Activated CD4-positive, alpha-beta memory T cell treated with anti-CD3 and anti-CD28 coated beads for 36 hours (primary cell): Measurements from ENCODE around the gene SRRD. TPM values are rescaled to one million over a fixed set of nuclear protein-coding genes. Genes with fewer than 3 reads are reported as not detected.
"Not testable (repeated sequence)": the region's sequence is repeated elsewhere in the genome, so short reads cannot be mapped to it uniquely, and the experiment has no call there.

ENCODE experiments used
- CTCF ChIA-PET: fragments of 350-600 bp; sonication (Branson Sonifier 250); formaldehyde crosslinking; loops from one replicate; lab custom pipeline; 2021; ENCODE audit warnings: antibody characterized with exemption, inconsistent platforms; lab: Charles Lee
- POLR2A ChIA-PET: fragments of 350-600 bp; sonication (Branson Sonifier 250); formaldehyde crosslinking; loops from one replicate; lab custom pipeline; 2021; ENCODE audit warnings: antibody characterized with exemption; lab: Charles Lee
- DNase-seq: peaks from one replicate; pipeline ENCODE4 v3.0.0-alpha.2; 2020
- H3K27ac Mint-ChIP-seq: one replicate; pipeline ENCODE4 v1.8.0; 2021; ENCODE audit warnings: mixed read lengths
- H3K27me3 Mint-ChIP-seq: one replicate; pipeline ENCODE4 v1.8.0; 2021; ENCODE audit warnings: mixed read lengths
- H3K36me3 Mint-ChIP-seq: one replicate; pipeline ENCODE4 v1.8.0; 2021; ENCODE audit warnings: mixed read lengths
- H3K4me1 Mint-ChIP-seq: one replicate; pipeline ENCODE4 v1.8.0; 2021; ENCODE audit warnings: low read depth, mixed read lengths
- H3K4me3 Mint-ChIP-seq: one replicate; pipeline ENCODE4 v1.8.0; 2021; ENCODE audit warnings: mild to moderate bottlenecking, mixed read lengths
- H3K9me3 Mint-ChIP-seq: one replicate; pipeline ENCODE4 v1.8.0; 2021; ENCODE audit warnings: mixed read lengths
- intact Hi-C: fragments of 100-400 bp; cut with micrococcal nuclease; formaldehyde crosslinking; loops from one replicate; pipeline ENCODE4 v1.15.1; 2023
- total RNA-seq, 2 experiments: library from RNA; stranded (reverse); gene quantifications; one replicate each; pipeline ENCODE4 v1.2.3, GENCODE V29; 2021

SRRD gene, protein sequence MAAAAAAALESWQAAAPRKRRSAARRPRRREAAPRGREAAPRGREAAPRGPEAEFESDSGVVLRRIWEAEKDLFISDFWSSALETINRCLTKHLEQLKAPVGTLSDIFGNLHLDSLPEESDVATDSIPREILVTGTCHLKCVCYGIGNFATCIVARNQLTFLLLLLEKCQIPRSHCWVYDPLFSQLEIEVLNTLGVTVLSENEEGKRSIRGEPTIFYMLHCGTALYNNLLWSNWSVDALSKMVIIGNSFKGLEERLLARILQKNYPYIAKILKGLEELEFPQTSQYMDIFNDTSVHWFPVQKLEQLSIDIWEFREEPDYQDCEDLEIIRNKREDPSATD
- total RNA-seq: 10 to 100 TPM; 20.6 to 22.0 TPM

DNA sequence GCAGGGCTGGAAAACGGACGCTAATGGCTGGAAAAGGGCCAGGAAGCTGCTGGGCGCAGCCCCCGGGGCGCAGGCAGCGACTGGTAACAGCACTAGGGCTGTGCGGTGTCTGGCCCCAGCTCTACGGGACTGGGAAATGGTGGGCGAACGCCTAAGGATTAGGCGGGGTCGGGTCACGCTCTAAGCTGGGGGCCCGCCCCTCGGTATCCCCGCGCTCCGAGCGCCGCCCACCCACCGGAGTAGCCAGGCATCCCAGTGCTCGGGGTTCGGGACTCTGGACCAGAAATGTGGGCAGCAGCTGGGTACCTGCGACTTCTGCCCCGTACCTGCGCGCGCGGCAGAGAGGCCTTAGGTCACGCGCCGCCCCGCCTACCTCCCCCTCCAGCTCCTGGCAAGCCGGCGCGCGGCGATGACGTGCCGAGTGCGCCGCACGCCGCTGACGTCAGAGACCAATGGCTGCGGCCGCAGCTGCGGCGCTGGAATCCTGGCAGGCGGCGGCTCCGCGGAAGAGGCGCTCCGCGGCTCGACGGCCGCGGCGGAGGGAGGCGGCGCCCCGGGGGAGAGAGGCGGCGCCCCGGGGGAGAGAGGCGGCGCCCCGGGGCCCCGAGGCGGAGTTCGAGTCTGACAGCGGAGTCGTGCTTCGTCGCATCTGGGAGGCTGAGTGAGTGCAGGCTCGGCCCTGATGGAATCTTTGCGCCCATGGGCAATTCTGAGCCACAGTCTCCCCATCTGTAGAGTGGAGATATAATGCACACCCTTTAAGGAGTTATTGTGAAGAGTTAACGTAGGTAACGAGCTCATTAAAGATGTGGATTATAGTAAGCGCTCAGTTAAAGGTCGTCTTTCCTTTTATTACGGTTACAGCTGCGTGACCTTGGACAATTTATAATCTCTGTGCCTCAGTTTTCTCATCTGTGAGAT, at the start of gene SRRD, which contains the start of gene HPS4:
SRRD (plus strand) TSS at position 439 of the 921 bp plus-strand sequence; CDS start at position 453, 14 bp downstream.
HPS4 (minus strand) TSS at position 345 of the 921 bp plus-strand sequence. CDS start 2,021 bp downstream, outside the sequence.
- peak within 1 kb of the TSS; percentile 92 for H3K27ac Mint-ChIP-seq
- CTCF ChIA-PET: interaction anchor here (0.7 to 4.3 kb wide), 14 partner anchors 10 to 1436 kb away, joined by 3 to 18 read pairs (median 4); partner anchors contain the start of gene PITPNB
- POLR2A ChIA-PET: interaction anchor here (0.8 to 3.9 kb wide), 17 partner anchors 10 to 198 kb away, joined by 3 to 41 read pairs (median 3); partner anchors contain the start of genes ASPHD2, TFIP11 and TPST2
- intact Hi-C loops: loop anchor here (1.0 to 2.0 kb wide), 4 partner anchors 29 to 189 kb away; partner anchors contain the start of genes TFIP11 and TPST2
- no peaks in the 10 kb centered on the region for H3K9me3 Mint-ChIP-seq
- H3K27me3 Mint-ChIP-seq: no peaks in the 10 kb centered on the region
- peaks cover 65% of the 10 kb centered on the region for H3K4me1 Mint-ChIP-seq
- peak; percentile 94 for DNase-seq
- H3K36me3 Mint-ChIP-seq: peaks cover 25% of the 10 kb centered on the region
- H3K4me3 Mint-ChIP-seq: peak within 1 kb of the TSS; percentile 96

DNA sequence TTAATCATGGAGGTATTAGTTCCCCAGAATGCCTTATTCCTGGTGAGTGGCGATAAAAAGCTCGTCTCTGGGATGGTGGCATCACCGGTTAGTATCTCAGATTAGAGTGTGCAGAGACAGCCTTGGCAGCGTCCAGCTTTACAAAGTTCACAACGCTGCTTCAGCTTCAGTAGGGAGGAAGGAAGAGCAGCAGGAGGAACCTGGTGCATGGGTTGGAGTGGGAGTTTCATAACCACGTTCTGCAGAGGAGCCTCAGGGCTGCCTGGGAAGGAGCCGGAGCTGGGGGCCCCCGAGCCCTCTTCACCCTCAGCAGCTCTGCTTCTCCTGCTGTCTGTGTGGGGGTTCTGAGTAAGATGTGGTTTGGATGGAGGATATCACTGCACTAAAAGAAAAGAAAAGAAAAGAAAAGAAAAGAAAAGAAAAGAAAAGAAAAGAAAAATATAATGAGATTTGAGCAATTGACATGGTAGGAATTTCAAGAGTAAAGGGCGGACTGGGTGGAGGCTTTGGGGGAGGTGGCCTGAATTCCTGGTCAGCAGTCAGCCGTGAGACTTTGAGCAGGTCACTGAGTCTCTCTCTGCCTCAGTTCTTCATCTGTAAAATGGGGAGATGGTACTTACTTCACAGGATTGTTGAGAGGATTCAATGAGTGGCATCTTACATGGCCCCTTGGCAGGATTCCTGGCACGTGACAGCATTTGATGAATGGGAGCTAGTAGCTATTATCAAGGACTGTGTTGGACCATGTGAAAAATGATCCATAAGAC, 48.2 kb upstream of the SRRD start:
- H3K4me1 Mint-ChIP-seq: peaks cover 41% of the 10 kb centered on the region
- H3K27ac Mint-ChIP-seq: no peak overlapping the region
- CTCF ChIA-PET: interaction anchor here (1.2 kb wide), 1 partner anchor 68 kb away, joined by 4 read pairs; no protein-coding TSS in a partner anchor
- no peaks in the 10 kb centered on the region for H3K9me3 Mint-ChIP-seq
- intact Hi-C loops: no loop called here
- H3K27me3 Mint-ChIP-seq: no peaks in the 10 kb centered on the region
- POLR2A ChIA-PET: interaction anchor here (0.7 kb wide), 1 partner anchor 48 kb away, joined by 4 read pairs; the partner anchor contains the start of genes HPS4 and SRRD
- DNase-seq: no peak
- no peak overlapping the region for H3K4me3 Mint-ChIP-seq
- H3K36me3 Mint-ChIP-seq: peaks cover 20% of the 10 kb centered on the region

DNA sequence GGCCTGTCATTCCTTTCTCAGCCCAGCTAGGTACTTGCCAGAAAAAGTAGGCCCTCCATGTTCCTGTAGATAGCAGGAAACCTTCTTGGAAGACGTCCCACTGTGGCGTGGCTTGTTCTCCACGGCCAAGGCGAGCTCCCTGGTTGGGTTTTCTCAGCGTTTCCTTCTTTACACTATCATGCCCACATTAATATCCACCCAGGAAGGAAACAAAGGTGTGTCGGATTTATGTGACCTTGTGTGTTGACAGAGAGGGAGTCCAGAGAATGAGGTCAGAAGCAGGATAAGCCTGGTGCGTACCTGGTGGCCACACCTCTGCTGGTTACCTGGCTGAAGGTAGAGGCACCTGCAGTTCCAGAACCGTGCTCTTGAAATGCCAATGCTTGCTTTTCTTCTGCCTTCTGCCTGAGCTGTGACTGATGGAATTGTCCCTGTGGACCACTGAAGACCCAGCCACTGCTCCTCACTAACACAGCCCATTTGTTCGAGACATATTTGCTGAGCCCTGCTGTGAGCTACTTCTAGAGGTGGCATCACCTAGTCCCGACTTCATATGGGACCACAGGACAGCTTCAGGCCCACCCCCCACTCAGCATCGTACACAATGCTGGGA, 46.7 kb upstream of the SRRD start:
- intact Hi-C loops: no loop called here
- H3K4me1 Mint-ChIP-seq: peaks cover 27% of the 10 kb centered on the region
- H3K9me3 Mint-ChIP-seq: no peaks in the 10 kb centered on the region
- ChIA-PET CTCF (no interaction called here), POLR2A (no interaction called here)
- no peak for DNase-seq
- no peak overlapping the region for H3K4me3 Mint-ChIP-seq
- H3K27me3 Mint-ChIP-seq: no peaks in the 10 kb centered on the region
- H3K27ac Mint-ChIP-seq: no peak overlapping the region
- peaks cover 20% of the 10 kb centered on the region for H3K36me3 Mint-ChIP-seq

DNA sequence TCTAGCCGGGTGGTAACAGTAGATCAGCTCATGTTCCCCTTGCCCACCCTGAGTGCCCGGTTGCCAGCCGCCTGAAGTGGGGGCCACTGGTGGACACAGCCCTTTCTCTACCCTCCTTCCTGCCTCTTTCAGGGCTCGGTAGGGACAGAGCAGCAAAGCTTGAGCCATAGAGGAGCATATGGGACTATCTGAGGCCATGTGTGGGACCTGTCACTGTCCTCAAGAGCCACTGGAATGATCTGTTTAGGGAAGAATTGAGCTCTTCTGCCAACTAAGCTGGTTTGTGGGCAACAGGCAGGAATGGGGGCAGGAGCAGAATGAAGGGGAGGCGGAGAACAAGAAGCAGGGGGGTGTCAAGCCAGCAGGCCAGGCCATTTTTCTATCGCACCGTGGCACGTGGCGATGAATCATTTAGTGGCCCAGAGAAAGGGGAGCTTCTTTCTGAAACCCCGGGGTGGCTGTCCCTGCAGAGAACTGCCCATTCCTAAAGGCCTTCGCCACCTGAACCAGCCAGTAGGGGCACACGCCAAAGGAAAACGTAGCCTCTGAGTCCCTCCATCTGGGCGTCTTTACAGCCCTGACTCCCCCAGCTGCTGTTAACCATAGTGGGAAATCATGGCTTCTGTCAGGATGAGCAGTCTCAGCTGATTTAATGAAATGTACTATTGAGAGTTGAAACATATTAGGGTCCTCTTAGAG, 45.8 kb upstream of the SRRD start:
- ChIA-PET CTCF (no interaction called here), POLR2A (no interaction called here)
- no peaks in the 10 kb centered on the region for H3K9me3 Mint-ChIP-seq
- peaks cover 19% of the 10 kb centered on the region for H3K4me1 Mint-ChIP-seq
- no peak for DNase-seq
- H3K27ac Mint-ChIP-seq: no peak overlapping the region
- intact Hi-C loops: no loop called here
- H3K27me3 Mint-ChIP-seq: no peaks in the 10 kb centered on the region
- peaks cover 18% of the 10 kb centered on the region for H3K36me3 Mint-ChIP-seq
- no peak overlapping the region for H3K4me3 Mint-ChIP-seq

DNA sequence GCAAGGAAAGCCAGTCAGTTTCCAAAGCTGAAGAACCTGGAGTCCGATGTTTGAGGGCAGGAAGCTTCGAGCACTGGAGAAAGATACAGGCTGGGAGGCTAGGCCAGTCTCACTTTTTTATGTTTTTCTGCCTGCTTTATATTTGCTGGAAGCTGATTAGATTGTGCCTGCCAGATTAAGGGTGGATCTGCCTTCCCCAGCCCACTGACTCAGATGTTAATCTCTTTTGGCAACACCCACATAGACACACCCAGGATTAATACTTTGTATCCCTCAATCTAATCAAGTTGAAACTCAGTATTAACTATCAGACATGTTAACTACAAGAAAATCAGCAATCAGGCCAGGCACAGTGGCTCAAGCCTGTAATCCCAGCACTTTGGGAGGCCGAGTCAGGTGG, 44.9 kb upstream of the SRRD start:
- DNase-seq, intact Hi-C loops, POLR2A ChIA-PET, H3K9me3 Mint-ChIP-seq, H3K4me3 Mint-ChIP-seq, H3K27me3 Mint-ChIP-seq: not testable (repeated sequence)
- Mint-ChIP-seq H3K36me3 (peaks cover 13% of the 10 kb centered on the region), H3K27ac (peak overlapping the region; percentile 7), H3K4me1 (peaks cover 17% of the 10 kb centered on the region)
- CTCF ChIA-PET: interaction anchor here (0.6 kb wide), 1 partner anchor 17 kb away, joined by 3 read pairs; no protein-coding TSS in a partner anchor

DNA sequence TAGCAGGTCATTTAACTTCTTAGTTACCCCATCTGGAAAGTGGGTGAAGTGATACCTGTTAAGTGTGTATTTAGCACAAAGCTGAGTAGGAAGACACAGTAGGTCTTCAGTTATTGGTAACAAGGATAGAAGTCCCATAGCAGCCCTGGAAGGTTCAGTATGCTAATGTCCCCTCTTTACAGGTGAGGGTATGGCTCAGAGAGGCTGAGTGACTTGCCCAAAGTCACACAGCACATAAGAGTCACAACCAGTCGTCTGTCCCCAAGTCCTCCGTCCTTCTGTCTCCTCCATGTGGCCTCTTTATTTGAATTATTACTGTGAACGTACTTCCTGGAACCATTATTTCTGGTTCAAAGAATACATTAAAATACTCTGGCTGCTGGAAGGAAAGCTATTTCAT, 44.1 kb upstream of the SRRD start:
- ChIA-PET CTCF (no interaction called here), POLR2A (no interaction called here)
- no peak for DNase-seq
- intact Hi-C loops: no loop called here
- Mint-ChIP-seq H3K9me3 (no peaks in the 10 kb centered on the region), H3K27ac (no peak overlapping the region), H3K36me3 (peaks cover 8% of the 10 kb centered on the region), H3K4me1 (peaks cover 17% of the 10 kb centered on the region), H3K4me3 (no peak overlapping the region), H3K27me3 (no peaks in the 10 kb centered on the region)

DNA sequence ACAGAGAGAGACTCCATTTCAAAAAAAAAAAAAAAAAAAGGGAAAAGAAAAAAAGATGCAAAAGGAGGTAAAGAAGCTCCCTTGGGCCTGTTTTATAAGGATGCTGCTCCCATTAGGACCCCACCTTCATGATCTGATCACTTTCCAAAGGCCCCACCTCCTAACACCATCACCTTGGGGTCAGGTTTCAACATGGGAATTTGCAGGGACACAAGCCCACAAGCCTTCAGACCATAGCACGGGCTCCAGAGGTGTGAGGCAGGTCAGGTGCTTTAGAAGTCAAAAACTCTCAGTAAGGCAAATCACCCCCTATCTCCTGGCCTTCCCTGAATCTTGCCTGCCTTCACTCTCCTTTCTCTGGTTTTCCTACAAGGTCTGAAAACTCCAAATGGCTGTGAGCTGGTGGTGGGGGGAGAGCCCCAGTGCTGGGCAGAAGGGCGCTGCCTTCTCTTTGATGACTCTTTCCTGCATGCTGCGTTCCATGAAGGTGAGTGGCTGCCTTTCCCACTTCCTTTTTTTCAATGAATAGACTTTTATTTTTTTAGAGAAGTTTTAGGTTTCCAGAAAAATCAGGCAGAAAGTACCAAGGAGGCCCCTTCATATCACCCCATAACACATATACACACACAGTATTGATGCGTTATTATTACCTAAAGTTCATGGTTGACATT, 41.5 kb upstream of the SRRD start:
- ChIA-PET CTCF (interaction anchor here (1.0 kb wide), 1 partner anchor 18 kb away, joined by 3 read pairs; no protein-coding TSS in a partner anchor), POLR2A (no interaction called here)
- no peak overlapping the region for H3K4me3 Mint-ChIP-seq
- DNase-seq: no peak
- no peaks in the 10 kb centered on the region for H3K27me3 Mint-ChIP-seq
- H3K36me3 Mint-ChIP-seq: peaks cover 4% of the 10 kb centered on the region
- H3K9me3 Mint-ChIP-seq: no peaks in the 10 kb centered on the region
- peaks cover 2% of the 10 kb centered on the region for H3K4me1 Mint-ChIP-seq
- intact Hi-C loops: no loop called here
- H3K27ac Mint-ChIP-seq: no peak overlapping the region

DNA sequence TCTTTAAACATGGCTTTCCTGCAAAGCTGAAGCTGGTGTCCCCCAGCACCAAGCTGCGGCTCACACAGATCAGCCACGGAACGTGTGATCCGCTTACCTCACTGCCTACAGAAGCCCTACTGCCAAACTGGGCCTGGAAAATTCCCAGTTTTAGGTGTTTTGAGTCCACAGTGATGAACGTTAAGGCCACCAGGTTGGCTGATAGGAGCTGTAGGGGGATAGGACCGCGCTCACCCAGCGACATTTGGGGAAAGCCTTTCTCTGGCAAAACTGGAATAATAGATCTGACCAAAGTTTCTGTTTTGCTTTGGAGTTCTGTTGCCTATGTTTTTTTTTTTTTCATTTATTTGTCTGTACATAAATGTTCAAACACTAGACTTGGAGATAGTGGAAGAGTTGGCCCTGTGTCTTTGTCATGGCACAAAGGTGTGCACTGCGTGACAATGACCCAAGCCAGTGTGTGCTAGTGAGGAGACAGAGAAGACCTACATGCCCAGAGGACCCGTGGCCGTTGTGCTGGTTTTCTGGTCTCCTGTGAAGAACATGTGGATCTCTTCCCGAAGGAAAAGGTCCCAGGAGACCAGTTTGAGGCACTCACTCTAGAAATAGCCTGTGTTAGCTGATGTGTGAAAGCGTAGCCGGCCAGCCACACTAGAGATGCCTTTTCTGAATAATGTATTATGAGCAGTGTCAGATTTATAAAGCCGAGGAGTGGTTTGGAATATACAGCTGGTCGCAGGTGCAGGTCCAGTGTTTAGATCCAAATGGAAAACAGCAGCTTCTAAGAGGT, 39.6 kb upstream of the SRRD start:
- no peak for DNase-seq
- Mint-ChIP-seq H3K27ac (no peak overlapping the region), H3K4me3 (no peak overlapping the region), H3K36me3 (peaks cover 4% of the 10 kb centered on the region), H3K27me3 (no peaks in the 10 kb centered on the region), H3K4me1 (no peaks in the 10 kb centered on the region), H3K9me3 (no peaks in the 10 kb centered on the region)
- ChIA-PET POLR2A (interaction anchor here (0.6 kb wide), 1 partner anchor 56 kb away, joined by 3 read pairs; no protein-coding TSS in a partner anchor), CTCF (no interaction called here)
- intact Hi-C loops: no loop called here

DNA sequence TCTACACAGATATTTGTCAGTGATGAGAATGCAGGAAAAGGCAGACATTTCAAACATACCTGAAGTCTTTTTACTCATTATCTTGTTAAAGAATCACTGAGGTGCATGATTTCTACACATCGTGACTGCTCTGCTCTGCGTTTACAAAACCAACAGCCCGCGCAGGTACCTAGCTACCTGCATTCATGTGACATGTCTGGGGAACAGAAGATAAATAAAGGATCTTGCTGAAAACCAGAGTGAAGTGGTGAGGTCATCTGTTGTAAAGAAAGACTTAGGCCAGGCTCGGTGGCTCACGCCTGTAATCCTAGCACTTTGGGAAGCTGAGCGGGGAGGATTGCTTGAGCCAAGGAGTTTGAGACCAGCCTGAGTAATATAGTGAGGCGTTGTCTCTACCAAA, 38.9 kb upstream of the SRRD start:
- intact Hi-C loops: no loop called here
- no peaks in the 10 kb centered on the region for H3K4me1 Mint-ChIP-seq
- no peak for DNase-seq
- H3K9me3 Mint-ChIP-seq: no peaks in the 10 kb centered on the region
- H3K36me3 Mint-ChIP-seq: peaks cover 4% of the 10 kb centered on the region
- no peak overlapping the region for H3K27ac Mint-ChIP-seq
- no peak overlapping the region for H3K4me3 Mint-ChIP-seq
- H3K27me3 Mint-ChIP-seq: no peaks in the 10 kb centered on the region
- CTCF ChIA-PET: no interaction called here
- POLR2A ChIA-PET: no interaction called here
